Heart left ventricle (tissue), 16 donors: ENCODE results near the gene DNAI2. TPM values are rescaled to one million over a fixed set of nuclear protein-coding genes. Genes with fewer than 3 reads are reported as not detected.
A peak's percentile ranks its signal among the peaks of the same experiment; 100 is the strongest.

Experiments used
- ATAC-seq, 4 donors: fragments of 200-7000 bp; cut with Tn5 transposase; one replicate each; pipeline ENCODE4 v1.9.1; 2020 to 2022; ENCODE audit warnings: moderate library complexity in 4 of 4, mild to moderate bottlenecking in 3 of 4, moderate number of reproducible peaks in 1 of 4
- DNase-seq, 5 donors: peaks; one replicate each; pipeline ENCODE4 v3.0.0-alpha.2; 2020
- H3K27ac ChIP-seq, 12 donors: fragments of 200-600 bp; sonication (generic) in 4 of 12; one replicate each; pipeline versions ENCODE4 v1.5.0 to v1.8.0; 2016 to 2022; ENCODE audit warnings: mild to moderate bottlenecking in 2 of 12
- H3K27me3 ChIP-seq, 9 donors: fragments of 200-600 bp; sonication (generic) in 2 of 9; one replicate each; pipeline versions ENCODE4 v1.5.1 to v1.8.0; 2016 to 2022; ENCODE audit warnings: mild to moderate bottlenecking in 3 of 9
- H3K36me3 ChIP-seq, 9 donors: fragments of 200-600 bp; sonication (generic) in 2 of 9; one replicate each; pipeline versions ENCODE4 v1.5.0 to v1.8.0; 2018 to 2022; ENCODE audit warnings: mild to moderate bottlenecking in 2 of 9
- H3K4me1 ChIP-seq, 12 donors: fragments of 200-600 bp; sonication (generic) in 4 of 12; one replicate each; pipeline versions ENCODE4 v1.5.0 to v1.8.0; 2016 to 2022; ENCODE audit warnings: mild to moderate bottlenecking in 3 of 12
- H3K4me3 ChIP-seq, 12 donors: fragments of 200-600 bp; sonication (generic) in 4 of 12; one replicate each; pipeline versions ENCODE4 v1.5.0 to v1.8.0; 2017 to 2022; ENCODE audit warnings: mild to moderate bottlenecking in 9 of 12, moderate library complexity in 4 of 12
- H3K9me3 ChIP-seq, 12 donors: fragments of 200-600 bp; sonication (generic) in 4 of 12; one replicate each; pipeline versions ENCODE4 v1.5.0 to v1.8.0; 2016 to 2022; ENCODE audit warnings: mild to moderate bottlenecking in 1 of 12
- POLR2A ChIP-seq, 2 donors: fragments of 450-650 bp; IDR thresholded peaks; one replicate each; pipeline ENCODE4 v1.6.1; 2017; ENCODE audit warnings: antibody characterized with exemption in 2 of 2, mild to moderate bottlenecking in 2 of 2, moderate library complexity in 2 of 2
- WGBS, 4 donors: extraction: QIAGEN DNeasy Blood & Tissue Kit in 2 of 4; methylation state at CpG; one replicate each; pipeline versions ENCODE4 v1.1.5 to v1.1.7; 2013 to 2018; 5-methylcytosine and 5-hydroxymethylcytosine counted together
- intact Hi-C, 10 donors: fragments of 100-400 bp; cut with DNase I; formaldehyde crosslinking; loops; one replicate each; pipeline versions ENCODE4 v1.11.1 to v1.14.2; 2022
- polyA plus RNA-seq, 2 donors: library from polyadenylated mRNA; stranded (reverse); fragments of 200-250 nt; gene quantifications; one replicate each; pipeline ENCODE4 v1.2.3, GENCODE V29; 2013
- total RNA-seq, 9 donors: library from RNA; depleted of rRNA in 2 of 9; stranded (reverse); fragments of >200 nt in 2 of 9; fragmentation: NEBNext Ultra II Directional in 3 of 9; extraction: Animal tissue kit (Norgen Biotek cat#: 25700) in 3 of 9; gene quantifications; one replicate each; pipeline versions ENCODE4 v1.1.0 to v1.2.4, GENCODE V29; 2016 to 2023
- TF ChIP-seq, protein P1 (sequence below), 12 donors: fragments of 200-600 bp; sonication (generic) in 4 of 12; IDR thresholded peaks; one replicate each; pipeline versions ENCODE4 v1.5.0 to v1.8.0; 2018 to 2022; ENCODE audit warnings: antibody characterized with exemption in 12 of 12, mild to moderate bottlenecking in 5 of 12
- donor health status: ischemic (EF 13 %, LVEDD 7.1; RV severe dilation, severe dysfunction).
- donor health status: healthy with polysubstance abuse.
- donor health status: DM: no; HTN: yes; CAD: no.
- donor health status: DM: no; HTN: no; CAD: no.
- donor health status: ischemic (EF 25% LVEDD 6.9; RV normal size, moderate dysfunction).
- donor health status: ischemic (EF 25% LVEDD 5.7; RV mildly dilated, moderate dysfunction).
- donor health status: healthy.
- donor health status: DM: yes; HTN: yes; CAD: no.
- donor health status: ischemic (EF 35%, LVEDD 5.7; RV mildly dilated, moderate dysfunction).
- donor health status: nonischemic (EF 11% LVEDD 7.7; RV severe dilation, severe dysfunction).
- donor health status: DM: yes; HTN: yes; CAD: no.
- donor health status: PGD.
- donor health status: ischemic (EF 29% LVEDD 5.4; RV normal size, mild dysfunction).
- donor health status: nonischemic (EF 23%, LVEDD 6.1; RV moderate dilation, normal function).

The DNAI2 gene
- total and polyA plus RNA-seq, 11 donors = not detected

DNA sequence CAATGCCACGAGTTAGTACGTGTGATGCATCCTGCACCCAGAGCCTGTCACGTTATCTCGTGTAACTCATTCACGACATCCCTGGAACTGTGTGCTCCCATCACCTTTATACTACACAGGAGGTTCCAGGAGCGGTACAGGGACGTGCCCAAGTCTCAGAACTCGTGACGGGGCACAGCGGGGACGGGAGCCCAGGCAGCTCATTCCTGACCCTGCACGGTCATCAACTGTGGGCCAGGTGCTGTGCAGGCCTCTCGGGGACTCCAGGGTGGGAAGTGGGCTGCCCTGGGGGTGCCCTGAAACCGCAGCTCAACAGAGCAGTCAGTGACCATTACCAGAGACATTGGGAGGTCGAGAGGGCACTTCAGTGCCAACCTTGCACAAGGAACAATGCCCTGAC is 40.8 kb downstream of the DNAI2 start:
- no peak overlapping the region for H3K27ac ChIP-seq
- no peaks in the 10 kb centered on the region for H3K27me3 ChIP-seq
- ATAC-seq (no peak), DNase-seq (no peak)
- H3K4me3 ChIP-seq = no peak overlapping the region
- WGBS, 4 donors = 87 to 93% (median 91%) methylated on average over 7 to 15 of the region's 15 CpGs
- H3K36me3 ChIP-seq = no peaks in the 10 kb centered on the region
- TF ChIP-seq, protein P1, sequence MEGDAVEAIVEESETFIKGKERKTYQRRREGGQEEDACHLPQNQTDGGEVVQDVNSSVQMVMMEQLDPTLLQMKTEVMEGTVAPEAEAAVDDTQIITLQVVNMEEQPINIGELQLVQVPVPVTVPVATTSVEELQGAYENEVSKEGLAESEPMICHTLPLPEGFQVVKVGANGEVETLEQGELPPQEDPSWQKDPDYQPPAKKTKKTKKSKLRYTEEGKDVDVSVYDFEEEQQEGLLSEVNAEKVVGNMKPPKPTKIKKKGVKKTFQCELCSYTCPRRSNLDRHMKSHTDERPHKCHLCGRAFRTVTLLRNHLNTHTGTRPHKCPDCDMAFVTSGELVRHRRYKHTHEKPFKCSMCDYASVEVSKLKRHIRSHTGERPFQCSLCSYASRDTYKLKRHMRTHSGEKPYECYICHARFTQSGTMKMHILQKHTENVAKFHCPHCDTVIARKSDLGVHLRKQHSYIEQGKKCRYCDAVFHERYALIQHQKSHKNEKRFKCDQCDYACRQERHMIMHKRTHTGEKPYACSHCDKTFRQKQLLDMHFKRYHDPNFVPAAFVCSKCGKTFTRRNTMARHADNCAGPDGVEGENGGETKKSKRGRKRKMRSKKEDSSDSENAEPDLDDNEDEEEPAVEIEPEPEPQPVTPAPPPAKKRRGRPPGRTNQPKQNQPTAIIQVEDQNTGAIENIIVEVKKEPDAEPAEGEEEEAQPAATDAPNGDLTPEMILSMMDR (IDR thresholded peaks at IDR 0.05) = no peak
- no peak for TF ChIP-seq POLR2A (IDR thresholded peaks at IDR 0.05)
- H3K9me3 ChIP-seq = peaks cover 0 to 10% (median 0%) of the 10 kb centered on the region in 12 donors
- H3K4me1 ChIP-seq = no peaks in the 10 kb centered on the region
- intact Hi-C loops = loop anchor here in 1 of 10 donors (5.0 kb wide), 1 partner anchor 37 kb away; no protein-coding TSS in a partner anchor

DNA sequence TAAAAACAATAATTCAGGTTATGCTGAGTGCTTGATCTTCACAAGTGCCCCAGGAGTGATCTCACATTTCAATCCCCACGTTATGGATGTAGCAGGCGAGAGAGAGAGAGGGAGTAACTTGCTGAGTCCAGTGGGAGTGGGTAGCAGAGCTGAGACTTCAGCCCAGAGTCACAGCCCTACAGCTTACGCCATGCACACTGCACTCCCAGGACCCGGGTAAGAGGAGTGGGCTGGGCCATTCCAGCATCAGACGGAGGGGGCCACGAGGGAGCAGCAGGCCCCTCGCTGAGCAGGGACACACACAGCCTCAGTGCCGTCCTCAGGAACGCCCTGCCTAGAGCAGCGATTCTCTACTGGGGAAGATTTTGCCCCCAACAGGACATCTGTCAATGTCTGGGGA is 42.2 kb downstream of the DNAI2 start:
- H3K4me3 ChIP-seq = no peak overlapping the region
- H3K27ac ChIP-seq = no peak overlapping the region
- no peaks in the 10 kb centered on the region for H3K36me3 ChIP-seq
- DNase-seq (no peak), ATAC-seq (no peak)
- H3K4me1 ChIP-seq = no peaks in the 10 kb centered on the region
- TF ChIP-seq, protein P1 (IDR thresholded peaks at IDR 0.05) = no peak
- TF ChIP-seq POLR2A (IDR thresholded peaks at IDR 0.05) = no peak
- intact Hi-C loops = no loop called here
- H3K27me3 ChIP-seq = no peaks in the 10 kb centered on the region
- WGBS, 4 donors = 59 to 67% (median 63%) methylated on average over 10 of the region's 10 CpGs
- H3K9me3 ChIP-seq = peaks cover 0 to 10% (median 0%) of the 10 kb centered on the region in 12 donors

DNA sequence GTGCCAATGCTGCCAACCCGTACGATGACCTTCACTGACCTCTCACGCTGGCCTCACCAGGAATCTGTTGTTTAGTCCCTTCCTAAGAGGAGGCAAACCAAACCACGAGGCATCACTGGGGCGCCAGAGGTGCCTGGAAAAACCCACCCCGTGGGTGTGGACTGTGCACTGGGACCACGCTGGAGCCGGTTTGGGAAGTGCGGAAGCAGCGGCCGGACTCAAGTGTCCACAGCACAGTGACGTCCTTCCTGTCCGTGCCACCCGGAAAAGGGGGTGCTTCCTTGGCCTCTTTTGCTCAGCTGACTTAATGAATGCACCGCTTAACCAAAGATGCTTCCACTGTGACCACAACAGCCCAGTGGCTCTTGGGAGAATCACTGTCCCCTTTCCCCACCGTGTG is 43.0 kb downstream of the DNAI2 start:
- TF ChIP-seq, protein P1 (IDR thresholded peaks at IDR 0.05) = no peak
- TF ChIP-seq POLR2A (IDR thresholded peaks at IDR 0.05) = no peak
- Histone ChIP-seq H3K27me3 (no peaks in the 10 kb centered on the region), H3K9me3 (peaks cover 0 to 7% (median 0%) of the 10 kb centered on the region in 12 donors), H3K36me3 (no peaks in the 10 kb centered on the region), H3K4me3 (no peak overlapping the region), H3K4me1 (no peaks in the 10 kb centered on the region), H3K27ac (no peak overlapping the region)
- WGBS, 4 donors = 65 to 86% (median 69%) methylated on average over 15 to 16 of the region's 16 CpGs
- intact Hi-C loops = no loop called here
- DNase-seq = no peak
- peak in 1 of 4 donors; percentile 89 for ATAC-seq

DNA sequence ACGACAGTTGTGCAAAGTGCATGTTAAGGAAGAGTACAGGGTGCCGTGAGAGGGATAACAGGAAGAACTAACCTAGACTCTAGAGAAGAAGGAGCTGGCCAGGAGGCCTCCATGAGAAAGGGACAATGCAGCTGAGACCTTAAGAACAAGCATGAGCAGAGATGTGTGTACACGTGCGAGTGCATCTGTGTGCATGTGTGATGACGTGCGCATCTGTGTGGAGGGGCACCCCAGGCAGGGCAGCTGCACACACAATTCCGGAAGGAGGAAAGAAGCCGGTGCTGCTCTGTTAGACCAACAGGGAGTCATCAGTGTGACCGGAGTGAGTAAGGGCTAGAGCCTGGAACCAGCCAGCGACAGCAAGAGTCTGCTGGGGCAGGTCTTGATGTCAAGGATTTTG is 44.4 kb downstream of the DNAI2 start:
- Histone ChIP-seq H3K9me3 (no peaks in the 10 kb centered on the region), H3K36me3 (no peaks in the 10 kb centered on the region), H3K27me3 (no peaks in the 10 kb centered on the region), H3K4me1 (no peaks in the 10 kb centered on the region), H3K4me3 (no peak overlapping the region), H3K27ac (no peak overlapping the region)
- TF ChIP-seq, protein P1 (IDR thresholded peaks at IDR 0.05) = no peak
- no peak for TF ChIP-seq POLR2A (IDR thresholded peaks at IDR 0.05)
- DNase-seq (no peak), ATAC-seq (no peak)
- 83 to 94% (median 86%) methylated on average over 10 of the region's 10 CpGs for WGBS, 4 donors
- intact Hi-C loops = no loop called here
